ENCODE measurements around the gene SORCS1. TPM values are rescaled to one million over a fixed set of nuclear protein-coding genes. Genes with fewer than 3 reads are reported as not detected.

SORCS1 gene
- total and polyA plus RNA-seq, 2 donors (not counting 1 experiment from before 2014, with no cell fraction given) = not detected

DNA sequence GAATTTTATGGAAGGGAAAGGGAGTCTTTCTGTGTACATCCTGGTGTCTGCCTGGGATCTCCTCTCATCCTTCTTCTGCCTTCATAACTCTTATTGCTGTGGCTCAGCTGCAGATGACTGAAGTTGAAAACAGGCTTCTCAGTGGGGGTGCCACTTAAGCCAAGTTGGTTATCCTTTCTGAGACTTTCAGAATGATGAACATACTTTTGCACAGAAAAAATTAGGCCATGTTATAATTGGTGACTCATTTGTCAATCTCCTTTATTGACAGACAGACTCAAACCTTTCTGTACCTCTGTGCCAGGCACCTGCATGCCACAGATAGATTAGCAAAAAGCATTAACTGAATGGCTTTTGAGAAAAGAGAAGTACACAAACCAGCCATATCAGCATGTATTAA lies 430.3 kb downstream of the SORCS1 start:
- Histone ChIP-seq H3K4me2 (replicated peaks; ENCODE audit: low read depth, low read length, poor library complexity, severe bottlenecking) (no peak overlapping the region), H4K20me1 (ENCODE audit: control insufficient read depth, insufficient read depth, low read length, poor library complexity, severe bottlenecking) (no peaks in the 10 kb centered on the region), H3K27ac (ENCODE audit: low read length in 2 of 2) (no peak overlapping the region), H3K4me1 (ENCODE audit: control insufficient read depth in 2 of 2, insufficient read depth in 2 of 2, low read length in 2 of 2) (no peaks in the 10 kb centered on the region), H3K79me2 (ENCODE audit: control insufficient read depth, insufficient read depth, low read length) (no peaks in the 10 kb centered on the region), H3K9ac (ENCODE audit: low read length) (no peak overlapping the region), H3K36me3 (replicated peaks in 1 of 2; ENCODE audit: control extremely low read depth in 1 of 2, control insufficient read depth in 1 of 2, extremely low read depth in 1 of 2, insufficient read depth in 2 of 2, low read length in 1 of 2) (no peaks in the 10 kb centered on the region), H3K9me3 (ENCODE audit: control extremely low read depth in 1 of 3, control insufficient read depth in 2 of 3, insufficient read depth in 1 of 3, low read length in 2 of 3) (no peaks in the 10 kb centered on the region), H3K4me3 (ENCODE audit: control extremely low read depth in 1 of 5, extremely low read depth in 1 of 5, insufficient read depth in 1 of 5, low read depth in 2 of 5, low read length in 4 of 5) (no peak overlapping the region), H2AFZ (ENCODE audit: insufficient read depth, low read depth, low read length, poor library complexity, severe bottlenecking) (no peak overlapping the region), H3K27me3 (replicated peaks in 1 of 4; ENCODE audit: control extremely low read depth in 1 of 4, control insufficient read depth in 3 of 4, insufficient read depth in 4 of 4, low read length in 3 of 4) (no peaks in the 10 kb centered on the region)
- POLR2A ChIA-PET = no interaction called here
- ATAC-seq (ENCODE audit: low read depth) (no peak), DNase-seq (no peak)
- CTCF ChIA-PET = no interaction called here
- H3K9me3 Mint-ChIP-seq (ENCODE audit: insufficient read depth) = no peaks in the 10 kb centered on the region
- intact Hi-C loops (cut with micrococcal nuclease) = no loop called here
- H3K27ac Mint-ChIP-seq = no peak overlapping the region
- no peaks in the 10 kb centered on the region for H3K27me3 Mint-ChIP-seq
- TF ChIP-seq, protein P1, sequence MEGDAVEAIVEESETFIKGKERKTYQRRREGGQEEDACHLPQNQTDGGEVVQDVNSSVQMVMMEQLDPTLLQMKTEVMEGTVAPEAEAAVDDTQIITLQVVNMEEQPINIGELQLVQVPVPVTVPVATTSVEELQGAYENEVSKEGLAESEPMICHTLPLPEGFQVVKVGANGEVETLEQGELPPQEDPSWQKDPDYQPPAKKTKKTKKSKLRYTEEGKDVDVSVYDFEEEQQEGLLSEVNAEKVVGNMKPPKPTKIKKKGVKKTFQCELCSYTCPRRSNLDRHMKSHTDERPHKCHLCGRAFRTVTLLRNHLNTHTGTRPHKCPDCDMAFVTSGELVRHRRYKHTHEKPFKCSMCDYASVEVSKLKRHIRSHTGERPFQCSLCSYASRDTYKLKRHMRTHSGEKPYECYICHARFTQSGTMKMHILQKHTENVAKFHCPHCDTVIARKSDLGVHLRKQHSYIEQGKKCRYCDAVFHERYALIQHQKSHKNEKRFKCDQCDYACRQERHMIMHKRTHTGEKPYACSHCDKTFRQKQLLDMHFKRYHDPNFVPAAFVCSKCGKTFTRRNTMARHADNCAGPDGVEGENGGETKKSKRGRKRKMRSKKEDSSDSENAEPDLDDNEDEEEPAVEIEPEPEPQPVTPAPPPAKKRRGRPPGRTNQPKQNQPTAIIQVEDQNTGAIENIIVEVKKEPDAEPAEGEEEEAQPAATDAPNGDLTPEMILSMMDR (IDR thresholded peaks at IDR 0.05) = no peak
- no peak for TF ChIP-seq EZH2 (IDR thresholded peaks at IDR 0.05; ENCODE audit: borderline replicate concordance, insufficient read depth, low read depth, low read length, poor library complexity, severe bottlenecking)
- no peak overlapping the region for H3K4me3 Mint-ChIP-seq
- H3K4me1 Mint-ChIP-seq = no peaks in the 10 kb centered on the region

DNA sequence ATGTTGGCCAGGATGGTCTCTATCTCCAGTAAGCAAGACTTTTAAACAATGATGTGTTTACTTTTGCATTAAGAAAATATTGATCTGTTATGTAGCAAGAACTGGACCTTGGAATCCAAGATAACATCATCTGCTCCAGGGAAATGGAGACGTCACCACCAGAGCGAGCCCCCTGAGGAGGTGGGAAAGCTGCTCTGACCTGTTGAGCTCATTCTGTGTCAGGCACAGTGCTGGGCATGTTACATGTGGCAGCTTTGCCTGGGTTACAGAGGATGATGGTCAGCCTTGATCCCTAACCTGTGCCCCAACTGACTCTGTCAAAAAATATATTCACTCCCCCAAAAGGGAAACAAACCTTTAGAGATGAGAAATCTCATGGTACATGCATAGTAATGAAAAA lies 436.3 kb downstream of the SORCS1 start:
- H2AFZ ChIP-seq (ENCODE audit: insufficient read depth, low read depth, low read length, poor library complexity, severe bottlenecking) = no peak overlapping the region
- TF ChIP-seq EZH2 (IDR thresholded peaks at IDR 0.05; ENCODE audit: borderline replicate concordance, insufficient read depth, low read depth, low read length, poor library complexity, severe bottlenecking) = no peak
- TF ChIP-seq, protein P1 (IDR thresholded peaks at IDR 0.05) = no peak
- Mint-ChIP-seq H3K9me3 (ENCODE audit: insufficient read depth) (no peaks in the 10 kb centered on the region), H3K4me1 (no peaks in the 10 kb centered on the region), H3K27ac (no peak overlapping the region), H3K4me3 (no peak overlapping the region), H3K27me3 (no peaks in the 10 kb centered on the region)
- ChIA-PET POLR2A (no interaction called here), CTCF (no interaction called here)
- DNase-seq (no peak), ATAC-seq (ENCODE audit: low read depth) (no peak)
- H3K36me3 ChIP-seq (replicated peaks in 1 of 2; ENCODE audit: control extremely low read depth in 1 of 2, control insufficient read depth in 1 of 2, extremely low read depth in 1 of 2, insufficient read depth in 2 of 2, low read length in 1 of 2) = no peaks in the 10 kb centered on the region
- H3K9me3 ChIP-seq (ENCODE audit: control extremely low read depth in 1 of 3, control insufficient read depth in 2 of 3, insufficient read depth in 1 of 3, low read length in 2 of 3) = no peaks in the 10 kb centered on the region
- H3K79me2 ChIP-seq (ENCODE audit: control insufficient read depth, insufficient read depth, low read length) = no peaks in the 10 kb centered on the region
- H3K4me2 ChIP-seq (replicated peaks; ENCODE audit: low read depth, low read length, poor library complexity, severe bottlenecking) = no peak overlapping the region
- H3K27me3 ChIP-seq (replicated peaks in 1 of 4; ENCODE audit: control extremely low read depth in 1 of 4, control insufficient read depth in 3 of 4, insufficient read depth in 4 of 4, low read length in 3 of 4) = no peaks in the 10 kb centered on the region
- no peak overlapping the region for H3K9ac ChIP-seq (ENCODE audit: low read length)
- no peak overlapping the region for H3K4me3 ChIP-seq (ENCODE audit: control extremely low read depth in 1 of 5, extremely low read depth in 1 of 5, insufficient read depth in 1 of 5, low read depth in 2 of 5, low read length in 4 of 5)
- 89% methylated on average over 2 of the region's 2 CpGs for WGBS (ENCODE audit: insufficient coverage)
- H4K20me1 ChIP-seq (ENCODE audit: control insufficient read depth, insufficient read depth, low read length, poor library complexity, severe bottlenecking) = no peaks in the 10 kb centered on the region
- intact Hi-C loops (cut with micrococcal nuclease) = no loop called here
- no peak overlapping the region for H3K27ac ChIP-seq (ENCODE audit: low read length in 2 of 2)
- no peaks in the 10 kb centered on the region for H3K4me1 ChIP-seq (ENCODE audit: control insufficient read depth in 2 of 2, insufficient read depth in 2 of 2, low read length in 2 of 2)
